Panc1 (cell line): Measurements from ENCODE around the gene VEGFA. TPM values are rescaled to one million over a fixed set of nuclear protein-coding genes. Genes with fewer than 3 reads are reported as not detected.

ENCODE experiments used
- ATAC-seq: fragments of 200-7000 bp; cut with Tn5 transposase; 2 replicates; pipeline ENCODE4 v1.9.1; 2020; ENCODE audit warnings: mild to moderate bottlenecking, moderate library complexity
- BruUV-seq: library from RNA; stranded (reverse); fragments of 400-500 nt; replicated peaks from 2 replicates; lab custom pipeline; 2021; lab: Mats Ljungman, UMichigan
- CTCF ChIA-PET: fragments of 300-600 bp; sonication (Branson Sonifier 250); formaldehyde crosslinking; loops from one replicate; lab custom pipeline; 2022; ENCODE audit warnings: antibody characterized with exemption; lab: Charles Lee
- POLR2A ChIA-PET: fragments of 300-600 bp; sonication (Branson Sonifier 250); formaldehyde crosslinking; loops from one replicate; lab custom pipeline; 2022; ENCODE audit warnings: antibody characterized with exemption; lab: Charles Lee
- DNase-seq: peaks from one replicate; pipeline ENCODE4 v3.0.0-alpha.2; 2010; ENCODE audit warnings: low read depth, low spot score
- H3K27ac ChIP-seq: 2 replicates; pipeline ENCODE4 v1.5.1; 2011; ENCODE audit warnings: mild to moderate bottlenecking, low read length, inconsistent platforms
- H3K27me3 ChIP-seq: fragments of 200-500 bp; sonication (Bioruptor generic); 2 replicates; pipeline ENCODE4 v1.6.0; 2014; ENCODE audit warnings: low read length, inconsistent platforms; ENCODE audit not compliant: control insufficient read depth, insufficient read depth
- H3K36me3 ChIP-seq: fragments of 200-500 bp; sonication (Bioruptor generic); 2 replicates; pipeline ENCODE4 v1.5.1; 2014; ENCODE audit warnings: inconsistent platforms, mild to moderate bottlenecking, low read length, moderate library complexity; ENCODE audit not compliant: control insufficient read depth, insufficient read depth
- H3K4me1 ChIP-seq: 2 replicates; pipeline ENCODE4 v1.5.1; 2011; ENCODE audit warnings: inconsistent platforms, mild to moderate bottlenecking, low read length, moderate library complexity; ENCODE audit not compliant: control insufficient read depth, insufficient read depth
- H3K4me3 ChIP-seq, 2 experiments: 2 replicates each; pipeline ENCODE4 v1.5.1; 2011 to 2012; ENCODE audit warnings: low read depth in 2 of 2, low read length in 2 of 2, mild to moderate bottlenecking in 2 of 2, inconsistent platforms in 1 of 2, moderate library complexity in 1 of 2
- H3K9me3 ChIP-seq: fragments of 200-500 bp; sonication (Bioruptor generic); 2 replicates; pipeline ENCODE4 v1.5.1; 2014; ENCODE audit warnings: low read depth, mild to moderate bottlenecking, inconsistent platforms, low read length, moderate library complexity; ENCODE audit not compliant: control insufficient read depth, insufficient read depth
- POLR2AphosphoS5 ChIP-seq: IDR thresholded peaks from 2 replicates; pipeline ENCODE4 v1.6.1; 2012; ENCODE audit warnings: mild to moderate bottlenecking, low read depth, low read length, moderate library complexity
- REST ChIP-seq, 2 experiments: IDR thresholded peaks; 2 replicates each; pipeline ENCODE4 v1.6.1; 2011 to 2012; ENCODE audit warnings: low read depth in 2 of 2, control low read depth in 1 of 2, low read length in 1 of 2, mild to moderate bottlenecking in 1 of 2, moderate library complexity in 1 of 2; ENCODE audit not compliant: insufficient read depth in 1 of 2
- SIN3A ChIP-seq: IDR thresholded peaks from 2 replicates; pipeline ENCODE4 v1.6.1; 2012; ENCODE audit warnings: low read depth, mild to moderate bottlenecking, low read length, moderate library complexity, borderline replicate concordance; ENCODE audit not compliant: insufficient read depth
- TCF7L2 ChIP-seq: IDR thresholded peaks from 2 replicates; pipeline ENCODE4 v1.6.1; 2011; ENCODE audit warnings: mild to moderate bottlenecking, low read depth, low read length, inconsistent platforms
- in situ Hi-C: cut with HindIII; loops from 2 replicates; pipeline ENCODE4 v1.10.0; 2016; ENCODE audit warnings: low sequenced_read_pairs, low pct_unique_long_range_greater_than_20kb
- intact Hi-C: fragments of 100-400 bp; cut with micrococcal nuclease; formaldehyde crosslinking; loops from one replicate; pipeline ENCODE4 v1.10.0; 2022; ENCODE audit not compliant: unreplicated experiment
- total RNA-seq: library from RNA; stranded (reverse); gene quantifications from one replicate; pipeline ENCODE4 v1.2.1, GENCODE V29; 2021; ENCODE audit not compliant: unreplicated experiment
- TF ChIP-seq, protein P1 (sequence below): fragments of 450-650 bp; IDR thresholded peaks from 2 replicates; pipeline ENCODE4 v1.5.1; 2017; ENCODE audit warnings: mild to moderate bottlenecking

The VEGFA gene
- total RNA-seq, 1 experiment from 2014 or later: 98.7 TPM

DNA sequence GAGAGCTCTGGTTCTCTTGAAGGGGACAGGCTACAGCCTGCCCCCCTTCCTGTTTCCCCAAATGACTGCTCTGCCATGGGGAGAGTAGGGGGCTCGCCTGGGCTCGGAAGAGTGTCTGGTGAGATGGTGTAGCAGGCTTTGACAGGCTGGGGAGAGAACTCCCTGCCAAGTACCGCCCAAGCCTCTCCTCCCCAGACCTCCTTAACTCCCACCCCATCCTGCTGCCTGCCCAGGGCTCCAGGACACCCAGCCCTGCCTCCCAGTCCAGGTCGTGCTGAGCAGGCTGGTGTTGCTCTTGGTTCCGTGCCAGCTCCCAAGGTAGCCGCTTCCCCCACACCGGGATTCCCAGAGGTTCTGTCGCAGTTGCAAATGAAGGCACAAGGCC lies 9.8 kb downstream of the VEGFA start:
- no peak overlapping the region for H3K4me3 ChIP-seq
- H3K9me3 ChIP-seq: no peaks in the 10 kb centered on the region
- DNase-seq: no peak
- in situ Hi-C loops (no loop called here), intact Hi-C loops (no loop called here)
- no peak overlapping the region for H3K27ac ChIP-seq
- H3K4me1 ChIP-seq: peaks cover 18% of the 10 kb centered on the region
- no TSS peak for BruUV-seq
- ChIA-PET CTCF (no interaction called here), POLR2A (no interaction called here)
- TF ChIP-seq POLR2AphosphoS5: no peak
- no peak for TF ChIP-seq TCF7L2
- TF ChIP-seq SIN3A: no peak
- TF ChIP-seq REST (IDR thresholded peaks at IDR 0.05; ENCODE audit: insufficient read depth in 1 of 2, low read depth in 2 of 2, low read length in 1 of 2): no peak
- TF ChIP-seq, protein P1, sequence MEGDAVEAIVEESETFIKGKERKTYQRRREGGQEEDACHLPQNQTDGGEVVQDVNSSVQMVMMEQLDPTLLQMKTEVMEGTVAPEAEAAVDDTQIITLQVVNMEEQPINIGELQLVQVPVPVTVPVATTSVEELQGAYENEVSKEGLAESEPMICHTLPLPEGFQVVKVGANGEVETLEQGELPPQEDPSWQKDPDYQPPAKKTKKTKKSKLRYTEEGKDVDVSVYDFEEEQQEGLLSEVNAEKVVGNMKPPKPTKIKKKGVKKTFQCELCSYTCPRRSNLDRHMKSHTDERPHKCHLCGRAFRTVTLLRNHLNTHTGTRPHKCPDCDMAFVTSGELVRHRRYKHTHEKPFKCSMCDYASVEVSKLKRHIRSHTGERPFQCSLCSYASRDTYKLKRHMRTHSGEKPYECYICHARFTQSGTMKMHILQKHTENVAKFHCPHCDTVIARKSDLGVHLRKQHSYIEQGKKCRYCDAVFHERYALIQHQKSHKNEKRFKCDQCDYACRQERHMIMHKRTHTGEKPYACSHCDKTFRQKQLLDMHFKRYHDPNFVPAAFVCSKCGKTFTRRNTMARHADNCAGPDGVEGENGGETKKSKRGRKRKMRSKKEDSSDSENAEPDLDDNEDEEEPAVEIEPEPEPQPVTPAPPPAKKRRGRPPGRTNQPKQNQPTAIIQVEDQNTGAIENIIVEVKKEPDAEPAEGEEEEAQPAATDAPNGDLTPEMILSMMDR: no peak
- ATAC-seq: peak; percentile 57; the same call in 1 of the 2 replicates
- peaks cover 11% of the 10 kb centered on the region for H3K36me3 ChIP-seq
- H3K27me3 ChIP-seq: no peaks in the 10 kb centered on the region

GRCh38 chr6:43780293-43780692 lies 10.3 kb downstream of the VEGFA start:
- BruUV-seq: no TSS peak
- POLR2A ChIA-PET: no interaction called here
- Histone ChIP-seq H3K27ac (no peak overlapping the region), H3K4me3 (no peak overlapping the region), H3K27me3 (no peaks in the 10 kb centered on the region), H3K4me1 (peaks cover 14% of the 10 kb centered on the region), H3K9me3 (no peaks in the 10 kb centered on the region), H3K36me3 (peaks cover 15% of the 10 kb centered on the region)
- DNase-seq: no peak
- ATAC-seq: no peak
- intact Hi-C loops (no loop called here), in situ Hi-C loops (no loop called here)
- TF ChIP-seq, protein P1: no peak
- TF ChIP-seq POLR2AphosphoS5 (no peak), TCF7L2 (no peak), SIN3A (no peak), REST (IDR thresholded peaks at IDR 0.05; ENCODE audit: insufficient read depth in 1 of 2, low read depth in 2 of 2, low read length in 1 of 2) (no peak)
- CTCF ChIA-PET: no interaction called here
